HL-60 (cell line): Measurements from ENCODE around the gene TRPM4.

Source experiments
- DNase-seq, 2 experiments: peaks; one replicate each; pipeline ENCODE4 v3.0.0-alpha.2; 2010 to 2020; ENCODE audit warnings: low read depth in 1 of 2, low spot score in 1 of 2
- H3K27ac ChIP-seq: fragments of 250-450 bp; sonication (Bioruptor Pico); replicated peaks from 2 replicates; pipeline ENCODE4 v1.5.1; 2020; ENCODE audit warnings: mild to moderate bottlenecking, moderate library complexity
- H3K27me3 ChIP-seq: fragments of 250-450 bp; sonication (Bioruptor Pico); 2 replicates; pipeline ENCODE4 v1.5.1; 2021; ENCODE audit warnings: mild to moderate bottlenecking, moderate library complexity; ENCODE audit not compliant: insufficient read depth, poor library complexity, severe bottlenecking
- H3K4me3 ChIP-seq: replicated peaks from 2 replicates; pipeline ENCODE4 v1.5.1; 2011; ENCODE audit warnings: mild to moderate bottlenecking, control low read depth, low read length; ENCODE audit not compliant: insufficient read depth
- CTCF ChIP-seq: IDR thresholded peaks from one replicate; pipeline ENCODE4 v1.5.1; 2011; ENCODE audit warnings: low read length, control low read depth, inconsistent platforms; ENCODE audit not compliant: insufficient read depth
- GABPA ChIP-seq: IDR thresholded peaks from 2 replicates; pipeline ENCODE4 v1.6.1; 2012; ENCODE audit warnings: low read depth
- POLR2AphosphoS5 ChIP-seq: IDR thresholded peaks from 2 replicates; pipeline ENCODE4 v1.6.1; 2012; ENCODE audit warnings: low read depth
- SPI1 ChIP-seq: IDR thresholded peaks from 2 replicates; pipeline ENCODE4 v1.6.1; 2012; ENCODE audit warnings: low read depth, mild to moderate bottlenecking, borderline replicate concordance
- TF ChIP-seq, protein P1 (sequence below): IDR thresholded peaks from 2 replicates; pipeline ENCODE4 v1.6.1; 2012; ENCODE audit warnings: low read depth; ENCODE audit not compliant: insufficient replicate concordance

Gene TRPM4

DNA sequence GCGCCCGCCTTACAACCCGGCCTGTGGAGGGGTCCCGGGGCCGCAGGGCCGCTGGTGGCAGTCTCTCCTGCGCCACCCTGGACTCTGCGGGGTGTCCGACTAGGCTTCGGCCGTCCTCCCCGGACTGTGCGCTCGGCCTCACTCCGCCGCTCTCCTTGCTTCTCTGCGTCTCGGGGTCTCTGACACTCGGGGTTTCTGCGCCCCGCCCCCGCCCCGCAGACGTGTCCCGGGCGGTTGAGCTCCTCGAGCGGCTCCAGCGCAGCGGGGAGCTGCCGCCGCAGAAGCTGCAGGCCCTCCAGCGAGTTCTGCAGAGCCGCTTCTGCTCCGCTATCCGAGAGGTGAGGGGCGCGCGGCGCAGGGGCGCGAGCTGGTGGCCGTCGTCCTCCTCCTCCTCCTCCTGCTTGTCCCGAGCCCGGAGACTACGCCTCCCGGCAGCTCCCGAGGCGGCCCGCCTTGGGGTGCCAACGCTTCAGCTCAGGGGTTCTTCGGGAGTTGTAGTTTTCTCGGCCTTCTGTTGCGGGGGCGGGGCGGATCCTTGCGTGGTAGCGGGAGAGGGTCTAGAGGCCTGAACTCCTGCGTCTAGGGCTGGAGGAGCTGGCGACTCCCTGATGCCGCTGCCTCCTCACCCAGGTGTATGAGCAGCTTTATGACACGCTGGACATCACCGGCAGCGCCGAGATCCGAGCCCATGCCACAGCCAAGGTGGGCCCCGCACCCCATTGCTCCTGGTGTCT, 42.8 kb upstream of the TRPM4 start:
- TF ChIP-seq, protein P1, sequence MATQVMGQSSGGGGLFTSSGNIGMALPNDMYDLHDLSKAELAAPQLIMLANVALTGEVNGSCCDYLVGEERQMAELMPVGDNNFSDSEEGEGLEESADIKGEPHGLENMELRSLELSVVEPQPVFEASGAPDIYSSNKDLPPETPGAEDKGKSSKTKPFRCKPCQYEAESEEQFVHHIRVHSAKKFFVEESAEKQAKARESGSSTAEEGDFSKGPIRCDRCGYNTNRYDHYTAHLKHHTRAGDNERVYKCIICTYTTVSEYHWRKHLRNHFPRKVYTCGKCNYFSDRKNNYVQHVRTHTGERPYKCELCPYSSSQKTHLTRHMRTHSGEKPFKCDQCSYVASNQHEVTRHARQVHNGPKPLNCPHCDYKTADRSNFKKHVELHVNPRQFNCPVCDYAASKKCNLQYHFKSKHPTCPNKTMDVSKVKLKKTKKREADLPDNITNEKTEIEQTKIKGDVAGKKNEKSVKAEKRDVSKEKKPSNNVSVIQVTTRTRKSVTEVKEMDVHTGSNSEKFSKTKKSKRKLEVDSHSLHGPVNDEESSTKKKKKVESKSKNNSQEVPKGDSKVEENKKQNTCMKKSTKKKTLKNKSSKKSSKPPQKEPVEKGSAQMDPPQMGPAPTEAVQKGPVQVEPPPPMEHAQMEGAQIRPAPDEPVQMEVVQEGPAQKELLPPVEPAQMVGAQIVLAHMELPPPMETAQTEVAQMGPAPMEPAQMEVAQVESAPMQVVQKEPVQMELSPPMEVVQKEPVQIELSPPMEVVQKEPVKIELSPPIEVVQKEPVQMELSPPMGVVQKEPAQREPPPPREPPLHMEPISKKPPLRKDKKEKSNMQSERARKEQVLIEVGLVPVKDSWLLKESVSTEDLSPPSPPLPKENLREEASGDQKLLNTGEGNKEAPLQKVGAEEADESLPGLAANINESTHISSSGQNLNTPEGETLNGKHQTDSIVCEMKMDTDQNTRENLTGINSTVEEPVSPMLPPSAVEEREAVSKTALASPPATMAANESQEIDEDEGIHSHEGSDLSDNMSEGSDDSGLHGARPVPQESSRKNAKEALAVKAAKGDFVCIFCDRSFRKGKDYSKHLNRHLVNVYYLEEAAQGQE, result no peak
- no peak for TF ChIP-seq SPI1
- no peak for TF ChIP-seq GABPA
- TF ChIP-seq CTCF, result no peak
- TF ChIP-seq POLR2AphosphoS5, result no peak
- 0 out of 2 replicates have a peak overlapping the region, but pooled peaks have one; percentile 18 for H3K27ac ChIP-seq
- H3K27me3 ChIP-seq, result peaks cover 3% of the 10 kb centered on the region
- DNase-seq, result peak in 1 of 2 experiments; percentile 39
- H3K4me3 ChIP-seq, result peak overlapping the region; percentile 75

- Histone ChIP-seq H3K27ac (no peak overlapping the region), H3K27me3 (peaks cover 19% of the 10 kb centered on the region), H3K4me3 (no peak overlapping the region)
- TF ChIP-seq SPI1, result peak; percentile 100
- TF ChIP-seq CTCF, result no peak
- TF ChIP-seq GABPA, result no peak
- TF ChIP-seq, protein P1, result no peak
- peak; percentile 59 for TF ChIP-seq POLR2AphosphoS5
- peak in 1 of 2 experiments; percentile 93 for DNase-seq
Measured at GRCh38 chr19:49116544-49116943, 41.0 kb upstream of the TRPM4 start.

DNA sequence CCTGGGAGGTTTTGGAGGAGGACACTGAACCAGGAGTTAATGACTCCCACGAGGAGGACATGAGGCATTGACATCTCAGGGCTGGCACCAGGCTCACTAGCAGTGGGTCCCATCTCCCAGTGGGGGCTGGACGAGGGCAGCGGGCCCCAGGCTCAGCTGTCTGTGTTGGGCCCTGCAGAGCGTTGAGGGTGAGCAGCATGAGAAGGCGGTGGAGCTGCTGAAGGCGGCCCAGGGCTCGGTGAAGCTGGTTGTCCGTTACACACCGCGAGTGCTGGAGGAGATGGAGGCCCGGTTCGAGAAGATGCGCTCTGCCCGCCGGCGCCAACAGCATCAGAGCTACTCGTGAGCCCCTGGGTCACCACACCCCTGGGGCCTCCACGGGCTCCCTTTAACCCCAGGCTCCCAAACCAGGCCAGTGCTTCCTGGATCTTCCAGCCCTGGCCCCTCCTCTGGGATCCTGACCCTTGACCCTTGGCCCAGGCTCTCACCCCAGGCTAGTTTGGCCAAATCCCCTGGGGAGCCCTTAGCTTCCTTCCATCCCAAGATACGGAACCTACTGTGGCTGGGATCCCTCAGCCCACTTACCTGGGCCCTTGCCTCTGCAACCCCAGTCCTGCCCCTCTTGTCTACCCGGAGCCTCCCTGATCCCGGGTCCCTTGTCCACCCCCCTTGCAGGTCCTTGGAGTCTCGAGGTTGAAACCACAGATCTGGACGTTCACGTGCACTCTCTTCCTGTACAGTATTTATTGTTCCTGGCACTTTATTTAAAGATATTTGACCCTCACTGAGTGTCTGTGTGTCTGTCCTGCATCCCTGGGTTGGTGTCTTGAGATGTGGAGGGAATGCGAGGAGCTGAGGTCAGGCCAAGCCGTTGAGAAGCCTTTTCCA, 39.7 kb upstream of the TRPM4 start:
- no peak for DNase-seq
- Histone ChIP-seq H3K27ac (peak overlapping the region; percentile 89), H3K4me3 (peak overlapping the region; percentile 61), H3K27me3 (peaks cover 19% of the 10 kb centered on the region)
- TF ChIP-seq GABPA, result no peak
- TF ChIP-seq CTCF, result no peak
- TF ChIP-seq, protein P1, result no peak
- no peak for TF ChIP-seq POLR2AphosphoS5
- TF ChIP-seq SPI1, result no peak
